ENCODE data around the gene APOBEC3F. TPM values are rescaled to one million over a fixed set of nuclear protein-coding genes. Genes with fewer than 3 reads are reported as not detected.

Gene APOBEC3F
- total RNA-seq, 1 experiment from 2014 or later: 8.9 TPM

DNA sequence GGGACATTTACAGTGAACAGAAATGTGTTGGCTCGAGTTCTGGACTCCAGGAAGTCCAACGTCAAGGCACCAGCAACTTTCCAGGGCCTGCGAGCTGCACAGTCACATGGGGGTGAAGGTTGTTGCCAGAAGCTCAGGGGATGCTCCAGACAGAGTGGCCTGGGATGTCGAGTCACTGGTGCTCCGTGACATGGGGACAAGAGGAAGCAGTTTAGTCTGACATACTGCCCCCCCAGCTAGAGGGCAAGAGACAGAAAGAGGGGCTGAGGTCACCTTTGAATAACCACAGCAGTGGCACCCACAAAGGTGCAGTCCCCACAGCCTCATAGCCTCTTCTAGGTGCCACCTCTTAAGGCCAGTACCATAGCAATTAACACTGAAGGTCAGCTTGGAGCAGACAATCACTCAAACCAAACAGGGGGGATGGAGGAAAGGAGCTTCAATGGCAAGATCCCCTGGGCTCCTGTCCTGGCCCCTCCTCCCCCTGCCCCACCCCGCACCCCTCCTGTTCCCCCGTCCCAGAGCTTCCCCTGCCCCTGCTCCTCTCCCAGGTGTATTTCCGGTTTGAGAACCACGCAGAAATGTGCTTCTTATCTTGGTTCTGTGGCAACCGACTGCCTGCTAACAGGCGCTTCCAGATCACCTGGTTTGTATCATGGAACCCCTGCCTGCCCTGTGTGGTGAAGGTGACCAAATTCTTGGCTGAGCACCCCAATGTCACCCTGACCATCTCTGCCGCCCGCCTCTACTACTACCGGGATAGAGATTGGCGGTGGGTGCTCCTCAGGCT is 15.9 kb upstream of the APOBEC3F start:
- H3K27ac Mint-ChIP-seq: no peak overlapping the region; a peak in 1 of 7 replicates
- H3K9ac ChIP-seq (ENCODE audit: extremely low read depth, insufficient read length, low read length): no peak overlapping the region
- WGBS (ENCODE audit: extremely low coverage, insufficient read length, low lambda C conversion rate): no CpG with 5 or more reads among the region's 15 CpGs
- DNase-seq: no peak
- no peak overlapping the region for H3K4me2 ChIP-seq (ENCODE audit: insufficient read depth, insufficient read length, low read length)
- no peak overlapping the region for H3K14ac ChIP-seq (ENCODE audit: insufficient read depth, low read length)
- no peak for TF ChIP-seq CTCF (conservative IDR thresholded peaks at IDR 0.05)
- no peak overlapping the region for H3K56ac ChIP-seq (ENCODE audit: insufficient read length, low read depth, low read length)
- H3K36me3 Mint-ChIP-seq (ENCODE audit: insufficient read depth in 1 of 3, low read depth in 3 of 3): peaks cover 6 to 28% (median 20%) of the 10 kb centered on the region in 3 experiments
- no peak overlapping the region for H2BK20ac ChIP-seq (ENCODE audit: low read depth, low read length, poor library complexity, severe bottlenecking)
- no peak overlapping the region for H2BK15ac ChIP-seq (ENCODE audit: low read depth, low read length)
- no peak overlapping the region for H3K18ac ChIP-seq (ENCODE audit: insufficient read length, low read depth, low read length)
- no peak overlapping the region for H3K27ac ChIP-seq (ENCODE audit: insufficient read length, low read depth, low read length)
- peaks cover 31 to 57% of the 10 kb centered on the region in 2 experiments for H3K4me1 Mint-ChIP-seq
- H3K4ac ChIP-seq (ENCODE audit: low read depth, low read length): no peak overlapping the region
- no peaks in the 10 kb centered on the region for H3K79me2 ChIP-seq (ENCODE audit: insufficient read depth, low read length)
- H2AFZ ChIP-seq (ENCODE audit: low read length): no peak overlapping the region
- H2BK5ac ChIP-seq (ENCODE audit: insufficient read length, low read length): no peak overlapping the region
- H2AK5ac ChIP-seq (ENCODE audit: insufficient read length, low read length): no peak overlapping the region
- H4K20me1 ChIP-seq (ENCODE audit: control insufficient read depth, insufficient read depth, insufficient read length): no peaks in the 10 kb centered on the region
- no peaks in the 10 kb centered on the region for H3K27me3 Mint-ChIP-seq (ENCODE audit: low read depth)
- no peak overlapping the region for H4K5ac ChIP-seq (ENCODE audit: insufficient read length, low read depth, low read length)
- H3K4me1 ChIP-seq (ENCODE audit: insufficient read depth, low read length): no peaks in the 10 kb centered on the region; the same call in 1 of the 2 replicates
- H4K8ac ChIP-seq (replicated peaks; ENCODE audit: insufficient read length, low read depth, low read length): no peak overlapping the region
- H3K9me3 Mint-ChIP-seq: no peaks in the 10 kb centered on the region
- H2BK12ac ChIP-seq (ENCODE audit: insufficient read length, low read depth, low read length): no peak overlapping the region
- H3K27me3 ChIP-seq (ENCODE audit: insufficient read depth, low read length): no peaks in the 10 kb centered on the region
- no peak overlapping the region for H4K91ac ChIP-seq (ENCODE audit: insufficient read length, low read depth, low read length)
- H3K79me1 ChIP-seq (ENCODE audit: insufficient read depth, low read depth, low read length, poor library complexity, severe bottlenecking): no peaks in the 10 kb centered on the region
- H3K4me3 Mint-ChIP-seq: no peak overlapping the region
- H2BK120ac ChIP-seq (ENCODE audit: low read depth, low read length, poor library complexity, severe bottlenecking): no peak overlapping the region
- H3T11ph ChIP-seq (ENCODE audit: low read length): no peak overlapping the region
- no peak overlapping the region for H3K23ac ChIP-seq (ENCODE audit: insufficient read length, low read depth, low read length)
- no peaks in the 10 kb centered on the region for H3K23me2 ChIP-seq (ENCODE audit: insufficient read length, low read depth, low read length, poor library complexity, severe bottlenecking)
- H3K9me3 ChIP-seq (ENCODE audit: control insufficient read depth, low read depth, low read length): no peaks in the 10 kb centered on the region

All from H9 (cell line).